HCT116 (cell line): ENCODE data around the gene PIGM.

Source experiments
- ELF1 ChIP-seq: IDR thresholded peaks from 2 replicates; pipeline ENCODE4 v1.6.1; 2012; ENCODE audit warnings: low read depth, borderline replicate concordance
- EZH2 ChIP-seq: fragments of 200-600 bp; sonication (generic); IDR thresholded peaks from 2 replicates; pipeline ENCODE4 v1.6.1; 2017; ENCODE audit warnings: antibody characterized with exemption, mixed run types
- EZH2phosphoT487 ChIP-seq: fragments of 200-600 bp; IDR thresholded peaks from 2 replicates; pipeline ENCODE4 v1.6.1; 2018; ENCODE audit warnings: antibody characterized with exemption, borderline replicate concordance
- POLR2A ChIP-seq: IDR thresholded peaks from 2 replicates; pipeline ENCODE4 v1.7.0; 2011; ENCODE audit warnings: borderline replicate concordance; ENCODE audit not compliant: insufficient read depth, insufficient read length; ENCODE audit errors: extremely low read depth
- TF ChIP-seq, protein P1 (sequence below), 3 experiments: fragments of 200-600 bp in 1 of 3; sonication (generic) in 1 of 3; IDR thresholded peaks in 2 of 3; conservative IDR thresholded peaks in 1 of 3; 2 replicates each; pipeline ENCODE4 v1.5.1; 2012 to 2017; ENCODE audit warnings: low read depth in 2 of 3, low read length in 2 of 3, antibody characterized with exemption in 1 of 3, borderline replicate concordance in 1 of 3, control low read depth in 1 of 3, mild to moderate bottlenecking in 1 of 3, mixed read lengths in 1 of 3, mixed run types in 1 of 3, moderate library complexity in 1 of 3; ENCODE audit not compliant: insufficient read depth in 1 of 3
- TF ChIP-seq, protein P2 (sequence below): IDR thresholded peaks from 2 replicates; pipeline ENCODE4 v1.6.1; 2012; ENCODE audit warnings: low read depth

DNA sequence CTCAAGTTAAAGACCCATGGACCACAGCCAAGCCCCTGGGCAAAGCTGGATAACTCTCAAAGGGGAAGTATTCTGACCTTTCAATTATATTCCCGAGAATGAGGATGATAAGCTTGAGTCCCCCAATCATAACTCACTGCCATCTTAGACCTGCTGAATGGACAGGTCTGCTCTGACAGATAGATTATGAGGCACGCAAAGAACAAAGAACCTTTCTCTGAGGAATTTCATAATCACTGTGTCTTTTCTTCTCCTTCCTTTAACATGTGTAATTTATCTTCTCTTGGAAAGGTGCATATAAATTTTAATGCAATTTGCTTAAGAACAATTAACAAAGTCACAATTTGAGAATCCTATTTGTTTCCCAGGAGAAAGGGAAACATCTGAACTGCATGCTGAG, 22.0 kb downstream of the PIGM start:
- TF ChIP-seq, protein P1, sequence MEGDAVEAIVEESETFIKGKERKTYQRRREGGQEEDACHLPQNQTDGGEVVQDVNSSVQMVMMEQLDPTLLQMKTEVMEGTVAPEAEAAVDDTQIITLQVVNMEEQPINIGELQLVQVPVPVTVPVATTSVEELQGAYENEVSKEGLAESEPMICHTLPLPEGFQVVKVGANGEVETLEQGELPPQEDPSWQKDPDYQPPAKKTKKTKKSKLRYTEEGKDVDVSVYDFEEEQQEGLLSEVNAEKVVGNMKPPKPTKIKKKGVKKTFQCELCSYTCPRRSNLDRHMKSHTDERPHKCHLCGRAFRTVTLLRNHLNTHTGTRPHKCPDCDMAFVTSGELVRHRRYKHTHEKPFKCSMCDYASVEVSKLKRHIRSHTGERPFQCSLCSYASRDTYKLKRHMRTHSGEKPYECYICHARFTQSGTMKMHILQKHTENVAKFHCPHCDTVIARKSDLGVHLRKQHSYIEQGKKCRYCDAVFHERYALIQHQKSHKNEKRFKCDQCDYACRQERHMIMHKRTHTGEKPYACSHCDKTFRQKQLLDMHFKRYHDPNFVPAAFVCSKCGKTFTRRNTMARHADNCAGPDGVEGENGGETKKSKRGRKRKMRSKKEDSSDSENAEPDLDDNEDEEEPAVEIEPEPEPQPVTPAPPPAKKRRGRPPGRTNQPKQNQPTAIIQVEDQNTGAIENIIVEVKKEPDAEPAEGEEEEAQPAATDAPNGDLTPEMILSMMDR (IDR thresholded peaks at IDR 0.05 in 2 of 3, conservative IDR thresholded peaks at IDR 0.05 in 1 of 3; ENCODE audit: borderline replicate concordance in 1 of 3, insufficient read depth in 1 of 3, low read depth in 2 of 3, low read length in 2 of 3) = no peak
- TF ChIP-seq EZH2phosphoT487 = no peak
- TF ChIP-seq, protein P2, sequence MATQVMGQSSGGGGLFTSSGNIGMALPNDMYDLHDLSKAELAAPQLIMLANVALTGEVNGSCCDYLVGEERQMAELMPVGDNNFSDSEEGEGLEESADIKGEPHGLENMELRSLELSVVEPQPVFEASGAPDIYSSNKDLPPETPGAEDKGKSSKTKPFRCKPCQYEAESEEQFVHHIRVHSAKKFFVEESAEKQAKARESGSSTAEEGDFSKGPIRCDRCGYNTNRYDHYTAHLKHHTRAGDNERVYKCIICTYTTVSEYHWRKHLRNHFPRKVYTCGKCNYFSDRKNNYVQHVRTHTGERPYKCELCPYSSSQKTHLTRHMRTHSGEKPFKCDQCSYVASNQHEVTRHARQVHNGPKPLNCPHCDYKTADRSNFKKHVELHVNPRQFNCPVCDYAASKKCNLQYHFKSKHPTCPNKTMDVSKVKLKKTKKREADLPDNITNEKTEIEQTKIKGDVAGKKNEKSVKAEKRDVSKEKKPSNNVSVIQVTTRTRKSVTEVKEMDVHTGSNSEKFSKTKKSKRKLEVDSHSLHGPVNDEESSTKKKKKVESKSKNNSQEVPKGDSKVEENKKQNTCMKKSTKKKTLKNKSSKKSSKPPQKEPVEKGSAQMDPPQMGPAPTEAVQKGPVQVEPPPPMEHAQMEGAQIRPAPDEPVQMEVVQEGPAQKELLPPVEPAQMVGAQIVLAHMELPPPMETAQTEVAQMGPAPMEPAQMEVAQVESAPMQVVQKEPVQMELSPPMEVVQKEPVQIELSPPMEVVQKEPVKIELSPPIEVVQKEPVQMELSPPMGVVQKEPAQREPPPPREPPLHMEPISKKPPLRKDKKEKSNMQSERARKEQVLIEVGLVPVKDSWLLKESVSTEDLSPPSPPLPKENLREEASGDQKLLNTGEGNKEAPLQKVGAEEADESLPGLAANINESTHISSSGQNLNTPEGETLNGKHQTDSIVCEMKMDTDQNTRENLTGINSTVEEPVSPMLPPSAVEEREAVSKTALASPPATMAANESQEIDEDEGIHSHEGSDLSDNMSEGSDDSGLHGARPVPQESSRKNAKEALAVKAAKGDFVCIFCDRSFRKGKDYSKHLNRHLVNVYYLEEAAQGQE = no peak
- TF ChIP-seq POLR2A = no peak
- TF ChIP-seq ELF1 = no peak
- TF ChIP-seq EZH2 = no peak
